ENCODE data around the gene FOXL2NB. TPM values are rescaled to one million over a fixed set of nuclear protein-coding genes. Genes with fewer than 3 reads are reported as not detected.
A peak's percentile ranks its signal among the peaks of the same experiment; 100 is the strongest.

Gene FOXL2NB
- total RNA-seq, 3 donors from 2014 or later: 0.33 TPM; not detected in 2

DNA sequence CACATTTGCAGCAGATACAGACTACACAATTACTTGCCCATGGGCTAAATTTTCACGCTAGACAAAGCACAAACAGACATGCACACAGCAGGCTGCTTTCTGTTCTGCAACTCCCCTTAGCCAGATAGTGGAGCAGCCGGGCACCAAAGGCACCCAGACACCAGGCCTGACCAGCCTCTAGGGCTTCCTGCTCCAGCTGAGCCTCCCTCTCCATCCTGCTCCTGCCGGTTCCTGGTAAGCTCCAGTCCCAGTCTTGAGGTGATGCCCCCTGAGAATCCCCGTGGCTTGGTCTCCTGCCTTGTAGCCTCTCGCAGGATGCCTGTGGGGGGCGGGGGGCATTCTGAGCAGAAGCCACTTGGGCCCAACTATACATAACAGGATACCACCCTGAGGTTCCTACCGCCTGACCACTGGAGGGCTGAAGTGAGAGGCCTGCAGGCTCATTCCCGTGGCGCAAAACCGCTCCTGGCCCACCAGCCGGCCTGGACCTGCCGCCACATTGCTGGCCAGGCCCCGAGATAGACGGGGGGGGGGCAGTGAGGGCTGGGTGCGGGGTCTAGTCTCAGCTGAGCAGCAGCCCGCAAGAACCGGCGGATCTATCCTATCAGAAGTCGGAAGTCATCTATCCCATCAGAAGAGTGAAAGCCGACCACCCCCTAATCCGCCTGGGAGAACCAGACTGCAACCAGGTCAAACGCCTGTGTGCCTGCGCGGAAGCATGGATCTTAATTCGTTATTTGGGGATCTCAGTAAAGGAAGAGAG, 4.0 kb upstream of the FOXL2NB start:
- Histone ChIP-seq H3K27me3 (peaks cover 13 to 99% of the 10 kb centered on the region in 2 donors), H3K4me3 (no peak overlapping the region), H3K4me1 (peaks cover 0 to 19% of the 10 kb centered on the region in 2 donors), H3K36me3 (no peaks in the 10 kb centered on the region), H3K9me3 (no peaks in the 10 kb centered on the region), H3K27ac (no peak overlapping the region)
- DNase-seq (ENCODE audit: low spot score in 2 of 2): no peak
- no peak for TF ChIP-seq POLR2A (IDR thresholded peaks at IDR 0.05)
- intact Hi-C loops (cut with DNase I; ENCODE audit: low total_unique reads): loop anchor here (10.0 kb wide), 1 partner anchor 382 kb away; no protein-coding TSS in a partner anchor

DNA sequence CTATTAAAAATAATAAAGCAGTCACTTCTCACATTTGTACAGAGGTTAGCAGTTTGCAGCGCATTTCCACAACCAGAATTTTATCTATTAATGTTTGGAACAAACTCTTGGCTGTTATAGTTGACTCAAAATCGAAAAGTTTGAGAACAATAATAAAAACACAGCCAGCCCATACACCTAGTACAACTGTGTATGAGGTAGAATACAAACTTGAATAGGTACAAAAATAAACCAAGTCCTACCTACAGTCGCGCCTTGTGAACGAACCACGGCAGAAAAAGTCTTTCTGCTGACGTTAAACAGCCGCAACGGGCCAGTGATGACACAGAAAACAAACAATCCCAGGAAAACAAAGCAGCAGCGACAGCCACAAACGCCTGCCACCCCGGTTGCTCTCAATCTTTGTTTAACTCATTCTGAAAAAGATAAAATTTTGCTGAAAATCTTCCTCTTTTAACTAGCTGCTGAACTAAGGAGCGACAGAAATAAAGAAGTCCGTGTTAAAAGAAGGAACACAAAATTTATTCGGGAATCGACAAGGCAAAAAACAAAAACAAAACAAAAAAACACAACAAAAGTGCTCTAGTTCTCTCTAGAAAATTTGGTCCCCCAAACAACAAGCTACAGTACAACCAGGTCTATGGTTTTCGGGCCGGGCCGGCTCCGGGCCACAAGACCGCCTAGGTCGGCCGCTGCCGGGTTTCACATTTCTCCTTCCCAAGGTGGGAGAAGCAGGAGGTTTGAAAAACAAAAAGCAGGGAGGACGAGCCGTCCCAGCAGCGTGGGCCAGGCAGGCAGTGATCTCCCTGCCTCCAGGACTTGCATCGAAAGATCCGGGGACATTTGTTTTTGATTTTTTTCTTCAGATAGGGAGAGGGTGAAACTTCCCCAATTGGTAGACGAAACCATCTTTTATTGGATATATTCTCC, 3.0 kb upstream of the FOXL2NB start:
- H3K27ac ChIP-seq: no peak overlapping the region
- H3K4me1 ChIP-seq: peaks cover 0 to 10% of the 10 kb centered on the region in 2 donors
- H3K4me3 ChIP-seq: no peak overlapping the region
- peaks cover 6 to 97% of the 10 kb centered on the region in 2 donors for H3K27me3 ChIP-seq
- DNase-seq (ENCODE audit: low spot score in 2 of 2): no peak
- TF ChIP-seq, protein P1, sequence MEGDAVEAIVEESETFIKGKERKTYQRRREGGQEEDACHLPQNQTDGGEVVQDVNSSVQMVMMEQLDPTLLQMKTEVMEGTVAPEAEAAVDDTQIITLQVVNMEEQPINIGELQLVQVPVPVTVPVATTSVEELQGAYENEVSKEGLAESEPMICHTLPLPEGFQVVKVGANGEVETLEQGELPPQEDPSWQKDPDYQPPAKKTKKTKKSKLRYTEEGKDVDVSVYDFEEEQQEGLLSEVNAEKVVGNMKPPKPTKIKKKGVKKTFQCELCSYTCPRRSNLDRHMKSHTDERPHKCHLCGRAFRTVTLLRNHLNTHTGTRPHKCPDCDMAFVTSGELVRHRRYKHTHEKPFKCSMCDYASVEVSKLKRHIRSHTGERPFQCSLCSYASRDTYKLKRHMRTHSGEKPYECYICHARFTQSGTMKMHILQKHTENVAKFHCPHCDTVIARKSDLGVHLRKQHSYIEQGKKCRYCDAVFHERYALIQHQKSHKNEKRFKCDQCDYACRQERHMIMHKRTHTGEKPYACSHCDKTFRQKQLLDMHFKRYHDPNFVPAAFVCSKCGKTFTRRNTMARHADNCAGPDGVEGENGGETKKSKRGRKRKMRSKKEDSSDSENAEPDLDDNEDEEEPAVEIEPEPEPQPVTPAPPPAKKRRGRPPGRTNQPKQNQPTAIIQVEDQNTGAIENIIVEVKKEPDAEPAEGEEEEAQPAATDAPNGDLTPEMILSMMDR (IDR thresholded peaks at IDR 0.05): no peak
- no peak for TF ChIP-seq POLR2A (IDR thresholded peaks at IDR 0.05)
- no peak for TF ChIP-seq POLR2AphosphoS5 (IDR thresholded peaks at IDR 0.05)
- H3K36me3 ChIP-seq: no peaks in the 10 kb centered on the region
- intact Hi-C loops (cut with DNase I; ENCODE audit: low total_unique reads): loop anchor here (10.0 kb wide), 1 partner anchor 381 kb away; no protein-coding TSS in a partner anchor
- H3K9me3 ChIP-seq: no peaks in the 10 kb centered on the region

DNA sequence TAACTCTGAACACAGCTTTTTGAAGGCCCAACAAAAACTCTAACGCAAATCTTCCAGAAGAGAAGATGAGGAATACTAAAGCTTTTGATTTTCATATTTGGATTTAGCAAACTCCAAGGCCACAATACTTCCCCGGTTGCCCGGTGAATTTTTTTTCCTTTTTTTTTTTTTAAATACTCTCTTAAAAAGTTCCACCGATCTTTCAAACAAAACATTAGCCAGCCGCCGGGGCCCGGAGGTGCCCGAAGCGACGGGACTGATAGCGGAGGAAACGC, 2.4 kb upstream of the FOXL2NB start:
- H3K27me3 ChIP-seq: peaks cover 6 to 97% of the 10 kb centered on the region in 2 donors
- TF ChIP-seq POLR2AphosphoS5 (IDR thresholded peaks at IDR 0.05): no peak
- TF ChIP-seq, protein P1 (IDR thresholded peaks at IDR 0.05): no peak
- TF ChIP-seq POLR2A (IDR thresholded peaks at IDR 0.05): no peak
- peaks cover 0 to 10% of the 10 kb centered on the region in 2 donors for H3K4me1 ChIP-seq
- no peak overlapping the region for H3K27ac ChIP-seq
- no peaks in the 10 kb centered on the region for H3K36me3 ChIP-seq
- intact Hi-C loops (cut with DNase I; ENCODE audit: low total_unique reads): loop anchor here (10.0 kb wide), 1 partner anchor 380 kb away; no protein-coding TSS in a partner anchor
- H3K9me3 ChIP-seq: no peaks in the 10 kb centered on the region
- no peak for DNase-seq (ENCODE audit: low spot score in 2 of 2)
- peak overlapping the region in 2 of 3 donors; percentile 44 to 63 for H3K4me3 ChIP-seq

- H3K27ac ChIP-seq: no peak overlapping the region
- no peaks in the 10 kb centered on the region for H3K36me3 ChIP-seq
- peaks cover 3 to 97% of the 10 kb centered on the region in 2 donors for H3K27me3 ChIP-seq
- TF ChIP-seq POLR2AphosphoS5 (IDR thresholded peaks at IDR 0.05) (no peak), POLR2A (IDR thresholded peaks at IDR 0.05) (no peak)
- TF ChIP-seq, protein P1 (IDR thresholded peaks at IDR 0.05): no peak
- peaks cover 3 to 15% of the 10 kb centered on the region in 2 donors for H3K4me1 ChIP-seq
- H3K9me3 ChIP-seq: no peaks in the 10 kb centered on the region
- no peak for DNase-seq (ENCODE audit: low spot score in 2 of 2)
- H3K4me3 ChIP-seq: peak overlapping the region in 2 of 3 donors; percentile 44 to 63
- intact Hi-C loops (cut with DNase I; ENCODE audit: low total_unique reads): loop anchor here (10.0 kb wide), 1 partner anchor 380 kb away; no protein-coding TSS in a partner anchor
Measured at GRCh38 chr3:138944929-138945708, 1.9 kb upstream of the FOXL2NB start.
